ENCODE measurements around the gene SPTB. TPM values are rescaled to one million over a fixed set of nuclear protein-coding genes. Genes with fewer than 3 reads are reported as not detected.
"Not testable (repeated sequence)": the region's sequence is repeated elsewhere in the genome, so short reads cannot be mapped to it uniquely, and the experiment has no call there.

SPTB gene
- 79.4 TPM for total RNA-seq
- long read RNA-seq, full-length matches to known transcripts, result 3 of 57 reads
- long read RNA-seq, partial matches to known transcripts, result 41 of 57 reads
- long read RNA-seq, other reads (novel, unspliced or antisense), result 13 of 57 reads

- DNase-seq (ENCODE audit: missing footprints) (peak; percentile 73), ATAC-seq (peak; percentile 94)
- intact Hi-C loops (cut with DNase I), result loop anchor here (1.0 to 10.0 kb wide), 3 partner anchors 38 to 205 kb away; no protein-coding TSS in a partner anchor
Observed at GRCh38 chr14:64879635-64880220, at the start of gene SPTB. SPTB (minus strand) TSS chr14:64879907; CDS start chr14:64823094, 56,813 bp downstream.

GRCh38 chr14:64929014-64929359, 49.3 kb upstream of the SPTB start:
- intact Hi-C loops (cut with DNase I), result no loop called here
- DNase-seq (ENCODE audit: missing footprints) (no peak), ATAC-seq (no peak)

GRCh38 chr14:64928239-64929013, 48.7 kb upstream of the SPTB start:
- DNase-seq (ENCODE audit: missing footprints) (no peak), ATAC-seq (no peak)
- intact Hi-C loops (cut with DNase I), result no loop called here

- intact Hi-C loops (cut with DNase I), result no loop called here
- DNase-seq (ENCODE audit: missing footprints) (no peak), ATAC-seq (no peak)
Observed at GRCh38 chr14:64927031-64927430, 47.3 kb upstream of the SPTB start.

- ATAC-seq (no peak), DNase-seq (ENCODE audit: missing footprints) (no peak)
- intact Hi-C loops (cut with DNase I), result no loop called here
Observed at GRCh38 chr14:64926398-64926995, 46.8 kb upstream of the SPTB start.

- ATAC-seq (no peak), DNase-seq (ENCODE audit: missing footprints) (no peak)
- intact Hi-C loops (cut with DNase I), result no loop called here
Observed at GRCh38 chr14:64923015-64923414, 43.3 kb upstream of the SPTB start.

- no peak for DNase-seq (ENCODE audit: missing footprints)
- intact Hi-C loops (cut with DNase I), result no loop called here
- no peak for ATAC-seq
Observed at GRCh38 chr14:64920465-64920864, 40.8 kb upstream of the SPTB start.

GRCh38 chr14:64919618-64920017, 39.9 kb upstream of the SPTB start:
- ATAC-seq (no peak), DNase-seq (ENCODE audit: missing footprints) (no peak)
- intact Hi-C loops (cut with DNase I), result loop anchor here (5.0 kb wide), 1 partner anchor 68 kb away; the partner anchor contains the start of gene FNTB

- no peak for ATAC-seq
- intact Hi-C loops (cut with DNase I), result loop anchor here (5.0 kb wide), 1 partner anchor 68 kb away; the partner anchor contains the start of gene FNTB
- DNase-seq (ENCODE audit: missing footprints), result no peak
Observed at GRCh38 chr14:64919215-64919614, 39.5 kb upstream of the SPTB start.

- intact Hi-C loops (cut with DNase I), result loop anchor here (5.0 kb wide), 1 partner anchor 69 kb away; the partner anchor contains the start of gene FNTB
- no peak for ATAC-seq
- DNase-seq (ENCODE audit: missing footprints), result no peak
Observed at GRCh38 chr14:64918216-64918615, 38.5 kb upstream of the SPTB start.

- intact Hi-C loops (cut with DNase I), result loop anchor here (5.0 kb wide), 1 partner anchor 72 kb away; the partner anchor contains the start of gene FNTB
- DNase-seq (ENCODE audit: missing footprints), result no peak
- ATAC-seq, result no peak
Observed at GRCh38 chr14:64915797-64916196, 36.1 kb upstream of the SPTB start.

- intact Hi-C loops (cut with DNase I), result loop anchor here (5.0 kb wide), 1 partner anchor 72 kb away; the partner anchor contains the start of gene FNTB
- DNase-seq (ENCODE audit: missing footprints) (no peak), ATAC-seq (no peak)
Observed at GRCh38 chr14:64915029-64915424, 35.3 kb upstream of the SPTB start.

GRCh38 chr14:64914237-64915028, 34.7 kb upstream of the SPTB start, which contains the start of gene CHURC1:
CHURC1 (plus strand) TSS chr14:64914455; CDS start chr14:64914496, 41 bp downstream.
- intact Hi-C loops (cut with DNase I), result loop anchor here (5.0 kb wide), 1 partner anchor 73 kb away; the partner anchor contains the start of gene FNTB
- ATAC-seq, result peak; percentile 100
- peak; percentile 98 for DNase-seq (ENCODE audit: missing footprints)

- ATAC-seq; DNase-seq (ENCODE audit: missing footprints); intact Hi-C loops (cut with DNase I): not testable (repeated sequence)
Observed at GRCh38 chr14:64913477-64913876, 33.8 kb upstream of the SPTB start.

- intact Hi-C loops (cut with DNase I), result no loop called here
- ATAC-seq, result no peak
- DNase-seq (ENCODE audit: missing footprints), result no peak
Observed at GRCh38 chr14:64912261-64912660, 32.6 kb upstream of the SPTB start.

- no peak for ATAC-seq
- intact Hi-C loops (cut with DNase I), result no loop called here
- no peak for DNase-seq (ENCODE audit: missing footprints)
Observed at GRCh38 chr14:64910847-64911495, 31.3 kb upstream of the SPTB start.

GRCh38 chr14:64906022-64906421, 26.3 kb upstream of the SPTB start:
- intact Hi-C loops (cut with DNase I), result no loop called here
- ATAC-seq, result no peak
- no peak for DNase-seq (ENCODE audit: missing footprints)

- intact Hi-C loops (cut with DNase I), result no loop called here
- no peak for DNase-seq (ENCODE audit: missing footprints)
- ATAC-seq, result no peak
Observed at GRCh38 chr14:64899958-64900357, 20.3 kb upstream of the SPTB start.

All from Right ventricle myocardium inferior (tissue), 1 donor.